IMR-90 (cell line): ENCODE results near the gene TMOD2. TPM values are rescaled to one million over a fixed set of nuclear protein-coding genes. Genes with fewer than 3 reads are reported as not detected.

Experiments
- ATAC-seq: fragments of 200-7000 bp; cut with Tn5 transposase; 2 replicates; pipeline ENCODE4 v1.9.1; 2020; ENCODE audit warnings: low read depth, mild to moderate bottlenecking, moderate library complexity
- BruUV-seq: library from RNA; stranded (reverse); fragments of 400-500 nt; replicated peaks from 2 replicates; lab custom pipeline; 2021; lab: Mats Ljungman, UMichigan
- CTCF ChIA-PET: fragments of 300-600 bp; formaldehyde crosslinking; extraction: SDS; loops from one replicate; lab custom pipeline; 2021; ENCODE audit warnings: antibody characterized with exemption; lab: Yijun Ruan, JAX
- POLR2A ChIA-PET: fragments of 300-600 bp; sonication (Branson Sonifier 250); formaldehyde crosslinking; loops from one replicate; lab custom pipeline; 2022; ENCODE audit warnings: antibody characterized with exemption; ENCODE audit not compliant: unreplicated experiment; lab: Charles Lee
- DNase-seq: peaks from one replicate; pipeline ENCODE4 v3.0.0; 2013
- H2AFZ ChIP-seq: replicated peaks from 2 replicates; pipeline ENCODE3; 2013; ENCODE audit warnings: low read length, mild to moderate bottlenecking; ENCODE audit not compliant: poor library complexity
- H2AK5ac ChIP-seq: 2 replicates; pipeline ENCODE4 v1.6.1; 2013; ENCODE audit warnings: low read depth, low read length, inconsistent platforms
- H2AK9ac ChIP-seq: replicated peaks from 2 replicates; pipeline ENCODE3; 2013; ENCODE audit warnings: mild to moderate bottlenecking, low read depth, low read length, moderate library complexity; ENCODE audit not compliant: poor library complexity
- H2BK120ac ChIP-seq: 2 replicates; pipeline ENCODE4 v1.6.1; 2013; ENCODE audit warnings: low read depth, low read length, inconsistent platforms
- H2BK15ac ChIP-seq: 3 replicates; pipeline ENCODE4 v1.6.1; 2013; ENCODE audit warnings: low read depth, low read length, inconsistent platforms
- H2BK20ac ChIP-seq: 2 replicates; pipeline ENCODE4 v1.6.1; 2013; ENCODE audit warnings: low read depth, mild to moderate bottlenecking, inconsistent platforms, low read length, moderate library complexity
- H2BK5ac ChIP-seq: 2 replicates; pipeline ENCODE4 v1.6.1; 2013; ENCODE audit warnings: mild to moderate bottlenecking, low read depth, low read length, inconsistent platforms; ENCODE audit not compliant: poor library complexity, severe bottlenecking
- H3K14ac ChIP-seq: replicated peaks from 2 replicates; pipeline ENCODE4 v1.6.1; 2013; ENCODE audit warnings: low read depth, low read length, inconsistent platforms
- H3K18ac ChIP-seq: 2 replicates; pipeline ENCODE4 v1.6.1; 2013; ENCODE audit warnings: low read depth, low read length, control low read depth
- H3K23ac ChIP-seq: 2 replicates; pipeline ENCODE4 v1.6.1; 2013; ENCODE audit warnings: low read depth, low read length, inconsistent platforms
- H3K27ac ChIP-seq: 2 replicates; pipeline ENCODE4 v1.5.1; 2013; ENCODE audit warnings: mild to moderate bottlenecking, control low read depth, low read length; ENCODE audit not compliant: insufficient read depth
- H3K27me3 ChIP-seq: 2 replicates; pipeline ENCODE4 v1.6.1; 2013; ENCODE audit warnings: low read length; ENCODE audit not compliant: control insufficient read depth, insufficient read depth
- H3K36me3 ChIP-seq: 2 replicates; pipeline ENCODE4 v1.6.1; 2013; ENCODE audit warnings: low read length, mixed read lengths; ENCODE audit not compliant: control insufficient read depth, insufficient read depth
- H3K4ac ChIP-seq: 2 replicates; pipeline ENCODE4 v1.6.1; 2013; ENCODE audit warnings: low read depth, low read length, inconsistent platforms
- H3K4me1 ChIP-seq: 2 replicates; pipeline ENCODE4 v1.6.1; 2013; ENCODE audit warnings: low read length, mixed read lengths; ENCODE audit not compliant: control insufficient read depth, insufficient read depth
- H3K4me2 ChIP-seq: 2 replicates; pipeline ENCODE4 v1.6.1; 2013; ENCODE audit warnings: low read depth, mild to moderate bottlenecking, control low read depth, low read length, moderate library complexity
- H3K4me3 ChIP-seq: 2 replicates; pipeline ENCODE4 v1.5.1; 2013; ENCODE audit warnings: low read depth, mild to moderate bottlenecking, control low read depth, low read length, moderate library complexity; ENCODE audit not compliant: insufficient read depth
- H3K56ac ChIP-seq: 2 replicates; pipeline ENCODE4 v1.6.1; 2013; ENCODE audit warnings: low read length, inconsistent platforms; ENCODE audit not compliant: insufficient read depth; ENCODE audit errors: extremely low read depth
- H3K79me1 ChIP-seq, 2 experiments: 2 replicates each; pipeline ENCODE4 v1.6.1; 2013; ENCODE audit warnings: low read length in 2 of 2, inconsistent platforms in 1 of 2, low read depth in 1 of 2
- H3K9ac ChIP-seq: 2 replicates; pipeline ENCODE4 v1.6.1; 2013; ENCODE audit warnings: low read depth, low read length, control low read depth
- H3K9me1 ChIP-seq: 2 replicates; pipeline ENCODE4 v1.6.1; 2013; ENCODE audit warnings: low read length, inconsistent platforms; ENCODE audit not compliant: insufficient read depth
- H3K9me3 ChIP-seq: 2 replicates; pipeline ENCODE4 v1.6.1; 2013; ENCODE audit warnings: low read length; ENCODE audit not compliant: control insufficient read depth, insufficient read depth
- H4K20me1 ChIP-seq: 2 replicates; pipeline ENCODE4 v1.6.1; 2013; ENCODE audit warnings: low read length, inconsistent platforms; ENCODE audit not compliant: insufficient read depth
- H4K5ac ChIP-seq: 2 replicates; pipeline ENCODE4 v1.6.1; 2013; ENCODE audit warnings: mild to moderate bottlenecking, low read depth, low read length, control low read depth
- H4K8ac ChIP-seq, 2 experiments: 2 replicates each; pipeline ENCODE4 v1.6.1; 2013; ENCODE audit warnings: low read depth in 2 of 2, low read length in 2 of 2, control low read depth in 1 of 2, inconsistent platforms in 1 of 2
- H4K91ac ChIP-seq: 2 replicates; pipeline ENCODE4 v1.6.1; 2013; ENCODE audit warnings: low read depth, low read length, inconsistent platforms; ENCODE audit not compliant: insufficient read depth
- BHLHE40 ChIP-seq: fragments of 150-350 bp; IDR thresholded peaks from 2 replicates; pipeline ENCODE4 v1.6.1; 2016; ENCODE audit warnings: mild to moderate bottlenecking, low read depth, low read length
- CEBPB ChIP-seq: IDR thresholded peaks from 2 replicates; pipeline ENCODE4 v1.6.1; 2012; ENCODE audit warnings: low read depth, low read length, improper control_type of control experiment
- CTCF ChIP-seq: conservative IDR thresholded peaks from 2 replicates; pipeline ENCODE4 v1.5.1; 2012; ENCODE audit warnings: mild to moderate bottlenecking, low read depth, low read length, improper control_type of control experiment
- ELK1 ChIP-seq: fragments of 150-350 bp; IDR thresholded peaks from 2 replicates; pipeline ENCODE4 v1.6.1; 2016; ENCODE audit warnings: low read depth, mild to moderate bottlenecking, low read length, moderate library complexity, borderline replicate concordance
- MAFK ChIP-seq: IDR thresholded peaks from 2 replicates; pipeline ENCODE4 v1.6.1; 2012; ENCODE audit warnings: low read depth, low read length, improper control_type of control experiment
- MAZ ChIP-seq: IDR thresholded peaks from 2 replicates; pipeline ENCODE4 v1.6.1; 2012; ENCODE audit warnings: low read depth, mild to moderate bottlenecking, low read length, improper control_type of control experiment, moderate library complexity, borderline replicate concordance
- MXI1 ChIP-seq: IDR thresholded peaks from 2 replicates; pipeline ENCODE4 v1.6.1; 2012; ENCODE audit warnings: low read depth, mild to moderate bottlenecking, low read length, moderate library complexity, borderline replicate concordance
- NFE2L2 ChIP-seq: fragments of 150-350 bp; IDR thresholded peaks from 2 replicates; pipeline ENCODE4 v1.6.1; 2016; ENCODE audit warnings: low read depth, mild to moderate bottlenecking, low read length
- RAD21 ChIP-seq: IDR thresholded peaks from 2 replicates; pipeline ENCODE4 v1.6.1; 2012; ENCODE audit warnings: low read length, improper control_type of control experiment
- RCOR1 ChIP-seq: IDR thresholded peaks from 2 replicates; pipeline ENCODE4 v1.6.1; 2012; ENCODE audit warnings: mild to moderate bottlenecking, low read length, improper control_type of control experiment; ENCODE audit not compliant: insufficient replicate concordance
- RFX5 ChIP-seq: IDR thresholded peaks from 2 replicates; pipeline ENCODE4 v1.8.0; 2012; ENCODE audit warnings: low read depth, mild to moderate bottlenecking, low read length, moderate library complexity
- SMC3 ChIP-seq: fragments of 150-350 bp; IDR thresholded peaks from 2 replicates; pipeline ENCODE4 v1.6.1; 2016; ENCODE audit warnings: low read depth, mild to moderate bottlenecking, antibody characterized with exemption, low read length, moderate library complexity
- WGBS, 2 experiments: methylation state at CpG; one replicate each; pipeline versions ENCODE4 v1.1.5 to v1.1.7; 2013; ENCODE audit warnings: missing lambda C conversion rate in 2 of 2; ENCODE audit not compliant: insufficient read length in 1 of 2; ENCODE audit errors: extremely low coverage in 2 of 2; 5-methylcytosine and 5-hydroxymethylcytosine counted together
- dilution Hi-C: fragments of 300-500 bp; cut with HindIII; formaldehyde crosslinking; loops from one replicate; pipeline ENCODE4 v1.14.3; 2018; ENCODE audit warnings: low sequenced_read_pairs; ENCODE audit not compliant: unreplicated experiment
- in situ Hi-C: fragments of 300-500 bp; cut with MboI; formaldehyde crosslinking; loops from 3 replicates; pipeline ENCODE4 v1.14.3; 2019; ENCODE audit warnings: low sequenced_read_pairs, inconsistent platforms, mixed read lengths
- intact Hi-C: fragments of 100-400 bp; cut with micrococcal nuclease; formaldehyde crosslinking; loops from 2 replicates; pipeline ENCODE4 v1.10.0; 2022
- polyA plus RNA-seq, 3 experiments: library from polyadenylated mRNA; depleted of rRNA; stranded (reverse); fragments of >200 nt; gene quantifications; 2 replicates each; pipeline ENCODE4 v1.2.3, GENCODE V29; 2012; ENCODE audit warnings: low replicate concordance in 1 of 3
- total RNA-seq: library from RNA; depleted of rRNA; stranded (reverse); fragments of >200 nt; gene quantifications from 2 replicates; pipeline ENCODE4 v1.2.3, GENCODE V29; 2012
- TF ChIP-seq, protein P1 (sequence below): fragments of 150-350 bp; IDR thresholded peaks from 2 replicates; pipeline ENCODE4 v1.6.1; 2017; ENCODE audit warnings: mild to moderate bottlenecking, antibody characterized with exemption, low read length, low read depth

The TMOD2 gene
- total and polyA plus RNA-seq, 2 of the 4 experiments (the other 2 are of a cell fraction), result 2.8 to 5.4 TPM

GRCh38 chr15:51806123-51806522, 54.7 kb downstream of the TMOD2 start:
- dilution Hi-C loops, result no loop called here
- Histone ChIP-seq H3K9me3 (no peaks in the 10 kb centered on the region), H3K36me3 (peaks cover 4% of the 10 kb centered on the region; the same call in 1 of the 2 replicates), H3K27ac (no peak overlapping the region), H3K18ac (no peak overlapping the region), H2BK20ac (no peak overlapping the region), H2BK5ac (no peak overlapping the region), H3K9ac (no peak overlapping the region), H2AFZ (no peak overlapping the region), H3K9me1 (no peaks in the 10 kb centered on the region), H3K4me1 (peaks cover 2% of the 10 kb centered on the region; the same call in 1 of the 2 replicates), H3K4me3 (no peak overlapping the region), H3K27me3 (no peaks in the 10 kb centered on the region), H2BK120ac (no peak overlapping the region), H4K91ac (no peak overlapping the region), H3K79me1 (no peaks in the 10 kb centered on the region), H4K8ac (no peak overlapping the region), H3K4me2 (no peak overlapping the region), H4K20me1 (no peaks in the 10 kb centered on the region; the same call in 1 of the 2 replicates), H2AK5ac (no peak overlapping the region), H3K14ac (no peak overlapping the region), H3K4ac (no peak overlapping the region), H3K56ac (no peak overlapping the region), H4K5ac (no peak overlapping the region), H2BK15ac (no peak overlapping the region), H2AK9ac (no peak overlapping the region), H3K23ac (no peak overlapping the region)
- intact Hi-C loops, result no loop called here
- in situ Hi-C loops, result no loop called here
- no peak for ATAC-seq
- DNase-seq, result no peak
- no CpG with 5 or more reads among the region's 2 CpGs for WGBS, 2 experiments
- CTCF ChIA-PET, result no interaction called here
- no TSS peak for BruUV-seq
- no peak for TF ChIP-seq MAZ
- TF ChIP-seq RFX5, result no peak
- no peak for TF ChIP-seq CTCF
- TF ChIP-seq MAFK, result no peak
- TF ChIP-seq SMC3, result no peak
- no peak for TF ChIP-seq ELK1
- TF ChIP-seq RCOR1, result no peak
- no peak for TF ChIP-seq RAD21
- no peak for TF ChIP-seq NFE2L2
- no peak for TF ChIP-seq BHLHE40
- no peak for TF ChIP-seq MXI1
- no peak for TF ChIP-seq CEBPB
- TF ChIP-seq, protein P1, sequence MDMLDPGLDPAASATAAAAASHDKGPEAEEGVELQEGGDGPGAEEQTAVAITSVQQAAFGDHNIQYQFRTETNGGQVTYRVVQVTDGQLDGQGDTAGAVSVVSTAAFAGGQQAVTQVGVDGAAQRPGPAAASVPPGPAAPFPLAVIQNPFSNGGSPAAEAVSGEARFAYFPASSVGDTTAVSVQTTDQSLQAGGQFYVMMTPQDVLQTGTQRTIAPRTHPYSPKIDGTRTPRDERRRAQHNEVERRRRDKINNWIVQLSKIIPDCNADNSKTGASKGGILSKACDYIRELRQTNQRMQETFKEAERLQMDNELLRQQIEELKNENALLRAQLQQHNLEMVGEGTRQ, result no peak
- POLR2A ChIA-PET, result no interaction called here
